Subcutaneous abdominal adipose tissue (tissue), 5 donors: Measurements from ENCODE around the gene KBTBD12.

Experiments
- H3K27ac ChIP-seq: one replicate; pipeline ENCODE4 v1.7.0; 2013; ENCODE audit warnings: low read depth, mild to moderate bottlenecking, inconsistent platforms, low read length, moderate library complexity
- H3K27me3 ChIP-seq, 5 donors: one replicate each; pipeline ENCODE4 v1.7.0; 2013; ENCODE audit warnings: low read length in 5 of 5, inconsistent platforms in 1 of 5; ENCODE audit not compliant: control insufficient read depth in 5 of 5, insufficient read depth in 4 of 5
- H3K36me3 ChIP-seq, 5 donors: one replicate each; pipeline ENCODE4 v1.7.0; 2013; ENCODE audit warnings: low read length in 5 of 5; ENCODE audit not compliant: control insufficient read depth in 5 of 5, insufficient read depth in 5 of 5
- H3K4me1 ChIP-seq, 5 donors: one replicate each; pipeline ENCODE4 v1.7.0; 2013; ENCODE audit warnings: low read length in 5 of 5, mild to moderate bottlenecking in 3 of 5, moderate library complexity in 1 of 5; ENCODE audit not compliant: control insufficient read depth in 5 of 5, insufficient read depth in 5 of 5
- H3K4me3 ChIP-seq, 5 donors: one replicate each; pipeline ENCODE4 v1.7.0; 2013; ENCODE audit warnings: low read length in 5 of 5, low read depth in 1 of 5
- H3K9ac ChIP-seq, 5 donors: one replicate each; pipeline ENCODE4 v1.7.0; 2013; ENCODE audit warnings: low read length in 5 of 5, mild to moderate bottlenecking in 4 of 5, moderate library complexity in 3 of 5
- H3K9me3 ChIP-seq, 5 donors: one replicate each; pipeline ENCODE4 v1.7.0; 2013; ENCODE audit warnings: low read length in 5 of 5; ENCODE audit not compliant: control insufficient read depth in 5 of 5
- donor health status: healthy.
- donor health status: healthy.
- donor health status: healthy.
- donor health status: healthy.
- donor health status: healthy.

KBTBD12 gene

DNA sequence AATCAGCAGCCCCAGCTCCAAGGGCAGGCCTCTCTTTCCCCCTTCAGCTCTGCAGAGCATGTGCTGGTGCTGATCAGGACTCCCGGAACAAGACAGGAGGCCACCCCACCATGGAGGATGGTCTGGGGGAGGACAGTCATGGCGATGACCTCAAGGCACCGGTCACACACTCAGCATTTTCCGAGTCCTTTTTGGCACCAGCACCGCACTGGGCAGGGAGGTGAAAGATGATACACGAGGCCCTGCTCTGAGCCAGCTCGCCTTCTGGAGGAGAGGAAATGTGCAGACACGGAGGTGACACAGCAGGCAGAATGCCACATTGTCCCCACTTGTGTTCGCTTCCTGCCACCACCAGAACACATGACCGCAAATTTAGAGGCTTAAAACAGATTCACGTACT is 75.4 kb downstream of the KBTBD12 start:
- Histone ChIP-seq H3K36me3 (no peaks in the 10 kb centered on the region), H3K27me3 (peaks cover 0 to 4% (median 0%) of the 10 kb centered on the region in 5 donors), H3K9ac (no peak overlapping the region), H3K4me1 (peaks cover 0 to 8% (median 0%) of the 10 kb centered on the region in 5 donors), H3K9me3 (peaks cover 0 to 4% (median 0%) of the 10 kb centered on the region in 5 donors), H3K4me3 (no peak overlapping the region), H3K27ac (no peak overlapping the region)

- no peak overlapping the region for H3K27ac ChIP-seq
- peaks cover 0 to 4% (median 0%) of the 10 kb centered on the region in 5 donors for H3K9me3 ChIP-seq
- peaks cover 0 to 3% (median 0%) of the 10 kb centered on the region in 5 donors for H3K4me1 ChIP-seq
- H3K4me3 ChIP-seq, result no peak overlapping the region
- no peak overlapping the region for H3K9ac ChIP-seq
- peaks cover 0 to 4% (median 0%) of the 10 kb centered on the region in 5 donors for H3K27me3 ChIP-seq
- no peaks in the 10 kb centered on the region for H3K36me3 ChIP-seq
Measured at GRCh38 chr3:127991251-127991650, 76.2 kb downstream of the KBTBD12 start.

DNA sequence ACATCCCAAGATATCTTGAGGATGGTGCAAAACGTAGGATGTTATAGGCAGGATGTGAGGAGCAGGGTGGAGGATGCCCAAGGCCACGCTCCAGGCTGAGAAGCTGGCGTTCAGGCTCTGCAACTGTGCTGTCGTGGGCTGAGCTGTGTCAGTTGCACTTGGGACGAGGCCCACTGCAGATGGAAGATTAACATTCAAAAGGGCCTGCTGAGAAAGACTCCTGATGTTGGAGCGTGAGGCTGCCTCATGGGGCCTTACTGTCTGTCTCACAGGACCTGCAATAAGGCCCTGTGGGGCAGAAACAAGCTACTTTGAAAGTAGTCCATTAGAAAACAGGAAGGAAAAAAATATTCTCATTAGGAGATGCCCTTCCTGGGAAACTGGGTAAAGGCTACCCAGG is 76.6 kb downstream of the KBTBD12 start:
- H3K36me3 ChIP-seq, result no peaks in the 10 kb centered on the region
- no peak overlapping the region for H3K9ac ChIP-seq
- H3K9me3 ChIP-seq, result peaks cover 0 to 4% (median 0%) of the 10 kb centered on the region in 5 donors
- no peak overlapping the region for H3K4me3 ChIP-seq
- H3K27ac ChIP-seq, result no peak overlapping the region
- peaks cover 0 to 3% (median 0%) of the 10 kb centered on the region in 5 donors for H3K4me1 ChIP-seq
- H3K27me3 ChIP-seq, result peaks cover 0 to 4% (median 0%) of the 10 kb centered on the region in 5 donors

- Histone ChIP-seq H3K36me3 (no peaks in the 10 kb centered on the region), H3K27ac (no peak overlapping the region), H3K9ac (no peak overlapping the region), H3K9me3 (peaks cover 0 to 4% (median 0%) of the 10 kb centered on the region in 5 donors), H3K27me3 (peaks cover 0 to 4% (median 0%) of the 10 kb centered on the region in 5 donors), H3K4me3 (no peak overlapping the region), H3K4me1 (no peaks in the 10 kb centered on the region)
Measured at GRCh38 chr3:127992127-127992526, 77.1 kb downstream of the KBTBD12 start.

DNA sequence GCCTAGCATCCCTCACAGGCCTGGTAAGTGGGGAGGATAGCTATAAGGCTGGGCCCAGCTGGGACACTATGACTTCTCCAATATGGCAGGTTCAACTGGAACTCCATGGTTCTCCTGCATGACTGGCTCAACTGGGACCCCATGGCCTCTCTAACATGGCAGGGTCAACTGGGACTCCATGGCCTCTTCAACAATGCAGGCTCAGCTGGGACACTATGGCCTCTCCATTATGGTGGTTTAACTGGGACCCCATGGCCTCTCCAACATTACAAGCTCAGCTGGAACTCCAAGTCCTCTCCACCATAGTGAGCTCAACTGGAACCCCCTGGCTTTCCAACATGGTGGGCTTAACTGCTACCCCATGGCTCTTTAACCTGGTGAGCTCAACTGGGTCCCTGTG is 79.0 kb downstream of the KBTBD12 start:
- peaks cover 0 to 4% (median 0%) of the 10 kb centered on the region in 5 donors for H3K9me3 ChIP-seq
- H3K27me3 ChIP-seq, result peaks cover 0 to 4% (median 0%) of the 10 kb centered on the region in 5 donors
- H3K36me3 ChIP-seq, result no peaks in the 10 kb centered on the region
- H3K4me1 ChIP-seq, result no peaks in the 10 kb centered on the region
- no peak overlapping the region for H3K27ac ChIP-seq
- no peak overlapping the region for H3K9ac ChIP-seq
- H3K4me3 ChIP-seq, result no peak overlapping the region

GRCh38 chr3:127997016-127997415 is 82.0 kb downstream of the KBTBD12 start:
- peaks cover 0 to 4% (median 0%) of the 10 kb centered on the region in 5 donors for H3K9me3 ChIP-seq
- no peak overlapping the region for H3K9ac ChIP-seq
- no peak overlapping the region for H3K4me3 ChIP-seq
- H3K27me3 ChIP-seq, result peaks cover 0 to 4% (median 0%) of the 10 kb centered on the region in 5 donors
- H3K4me1 ChIP-seq, result no peaks in the 10 kb centered on the region
- H3K36me3 ChIP-seq, result no peaks in the 10 kb centered on the region
- no peak overlapping the region for H3K27ac ChIP-seq

GRCh38 chr3:127997961-127998360 is 82.9 kb downstream of the KBTBD12 start:
- Histone ChIP-seq H3K4me3 (no peak overlapping the region), H3K36me3 (no peaks in the 10 kb centered on the region), H3K9ac (no peak overlapping the region), H3K9me3 (peaks cover 0 to 4% (median 0%) of the 10 kb centered on the region in 5 donors), H3K27me3 (peaks cover 0 to 4% (median 0%) of the 10 kb centered on the region in 5 donors), H3K27ac (no peak overlapping the region), H3K4me1 (no peaks in the 10 kb centered on the region)

DNA sequence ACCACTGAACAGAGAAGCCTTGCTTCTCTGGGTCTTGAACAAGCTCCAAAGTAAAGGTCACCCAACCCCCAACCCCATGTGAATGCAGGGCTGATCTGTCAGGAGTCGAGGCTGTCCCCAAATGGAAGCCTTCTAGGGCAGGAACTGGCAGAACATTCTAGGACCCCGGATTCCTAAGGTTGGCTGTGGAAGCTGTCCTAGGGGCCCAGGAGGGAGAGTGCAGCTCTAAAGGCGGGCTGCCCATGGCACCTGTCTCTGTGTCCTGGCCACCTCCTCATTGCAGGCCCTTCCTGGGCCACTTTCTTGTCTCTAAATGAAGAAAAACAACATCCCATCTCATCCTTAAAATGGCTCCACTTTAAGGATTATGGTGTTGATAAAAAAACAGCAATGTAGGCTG is 83.6 kb downstream of the KBTBD12 start:
- peaks cover 0 to 4% (median 0%) of the 10 kb centered on the region in 5 donors for H3K27me3 ChIP-seq
- H3K27ac ChIP-seq, result no peak overlapping the region
- peaks cover 0 to 4% (median 0%) of the 10 kb centered on the region in 5 donors for H3K9me3 ChIP-seq
- H3K4me3 ChIP-seq, result no peak overlapping the region
- no peaks in the 10 kb centered on the region for H3K36me3 ChIP-seq
- H3K4me1 ChIP-seq, result no peaks in the 10 kb centered on the region
- H3K9ac ChIP-seq, result no peak overlapping the region

DNA sequence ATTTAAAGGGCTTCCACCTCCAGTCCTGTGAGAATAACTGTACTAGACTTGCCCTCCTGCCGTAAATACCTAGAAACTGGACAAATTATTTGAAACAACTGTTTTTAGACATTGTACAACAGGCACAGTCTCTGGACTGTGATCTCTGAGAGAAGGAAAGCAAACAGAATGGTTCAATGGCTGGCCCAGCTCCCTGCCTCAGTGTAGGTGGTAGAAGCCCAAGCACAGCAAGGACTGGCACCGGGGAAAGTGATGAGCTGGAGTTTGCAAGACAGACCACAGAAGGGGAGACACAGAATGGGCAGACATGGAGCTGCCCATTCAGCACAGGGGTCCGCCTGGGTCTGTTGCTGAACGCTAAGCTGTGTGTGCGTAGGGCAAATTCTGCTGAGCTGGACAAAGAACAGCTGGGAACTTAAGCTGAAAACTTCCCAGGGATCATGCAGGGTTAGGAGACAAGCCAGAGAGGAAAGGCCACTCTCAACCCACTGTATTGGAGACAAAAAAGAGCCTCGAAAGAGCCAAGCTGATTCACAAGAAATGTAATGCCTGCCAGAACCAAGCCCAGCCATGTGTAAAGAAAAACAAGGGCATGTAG is 84.6 kb downstream of the KBTBD12 start:
- H3K9ac ChIP-seq, result no peak overlapping the region
- H3K36me3 ChIP-seq, result no peaks in the 10 kb centered on the region
- no peak overlapping the region for H3K27ac ChIP-seq
- H3K9me3 ChIP-seq, result no peaks in the 10 kb centered on the region
- no peak overlapping the region for H3K4me3 ChIP-seq
- H3K27me3 ChIP-seq, result peaks cover 0 to 4% (median 0%) of the 10 kb centered on the region in 5 donors
- H3K4me1 ChIP-seq, result no peaks in the 10 kb centered on the region

DNA sequence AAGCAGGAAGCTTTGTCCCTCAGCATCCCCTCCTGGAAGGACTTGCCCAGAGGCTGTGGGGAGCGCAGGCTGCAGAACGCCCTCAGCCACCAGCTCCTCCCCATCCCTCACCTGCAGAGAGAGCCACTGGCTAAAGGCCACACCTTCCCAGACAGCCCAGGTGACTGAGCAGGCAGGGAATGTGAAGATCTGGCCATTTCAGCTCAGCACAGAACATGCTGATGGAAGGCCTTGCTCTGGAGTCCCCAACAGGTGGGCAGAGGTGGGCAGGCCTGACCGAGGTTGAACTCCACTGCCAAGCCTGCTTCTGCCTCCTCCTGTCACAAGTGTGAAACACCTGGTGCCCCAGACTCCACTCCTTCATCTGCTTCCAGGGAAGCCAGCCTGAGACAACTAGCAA is 86.5 kb downstream of the KBTBD12 start:
- Histone ChIP-seq H3K4me3 (no peak overlapping the region), H3K27me3 (peaks cover 0 to 5% (median 2%) of the 10 kb centered on the region in 5 donors), H3K9me3 (no peaks in the 10 kb centered on the region), H3K36me3 (no peaks in the 10 kb centered on the region), H3K4me1 (peaks cover 0 to under 1% (median 0%) of the 10 kb centered on the region in 5 donors), H3K9ac (no peak overlapping the region), H3K27ac (no peak overlapping the region)
